GM21723 (cell line): ENCODE measurements around the gene NOS1.

Experiments
- ATAC-seq: cut with Tn5 transposase; IDR thresholded peaks from one replicate; pipeline ENCODE4 v1.9.1; 2021; ENCODE audit warnings: mild to moderate bottlenecking, moderate library complexity; ENCODE audit not compliant: unreplicated experiment

Gene NOS1

DNA sequence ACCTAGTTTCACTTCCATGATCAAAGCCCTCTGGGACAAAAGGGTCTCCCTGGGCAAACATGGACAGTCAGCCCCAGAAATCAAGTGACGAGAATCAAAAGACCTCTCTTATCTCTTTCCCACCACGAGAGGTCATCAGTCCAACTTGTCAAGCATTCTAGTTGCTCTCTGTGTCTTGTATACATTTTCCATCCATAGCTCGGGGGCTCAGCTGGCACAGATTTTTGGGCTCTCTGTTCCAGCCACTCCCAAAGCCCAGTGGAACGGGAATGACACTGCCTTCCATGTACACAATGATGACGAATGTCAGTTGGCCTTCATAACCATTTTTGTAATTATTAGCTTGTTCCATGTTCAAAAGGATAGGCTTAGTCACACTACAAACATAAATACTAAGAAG is 29.7 kb downstream of the NOS1 start:
- no peak for ATAC-seq

- ATAC-seq: no peak
These were observed 30.8 kb downstream of the NOS1 start for GRCh38 chr12:117330441-117331113.

- ATAC-seq: no peak
These were observed 31.7 kb downstream of the NOS1 start for GRCh38 chr12:117329756-117330155.

- ATAC-seq: no peak
These were observed 32.8 kb downstream of the NOS1 start for GRCh38 chr12:117328556-117329100.

- ATAC-seq: no peak
These were observed 39.0 kb downstream of the NOS1 start for GRCh38 chr12:117322428-117322827.

GRCh38 chr12:117321572-117321971 is 39.9 kb downstream of the NOS1 start:
- ATAC-seq: no peak

GRCh38 chr12:117318591-117318990 is 42.8 kb downstream of the NOS1 start:
- ATAC-seq: no peak

GRCh38 chr12:117316336-117316735 is 45.1 kb downstream of the NOS1 start:
- ATAC-seq: no peak

GRCh38 chr12:117313926-117314325 is 47.5 kb downstream of the NOS1 start:
- ATAC-seq: no peak

GRCh38 chr12:117312770-117313169 is 48.7 kb downstream of the NOS1 start:
- ATAC-seq: no peak

- no peak for ATAC-seq
These were observed 52.0 kb downstream of the NOS1 start for GRCh38 chr12:117309276-117309925.

GRCh38 chr12:117300174-117300573 is 61.3 kb downstream of the NOS1 start:
- no peak for ATAC-seq

DNA sequence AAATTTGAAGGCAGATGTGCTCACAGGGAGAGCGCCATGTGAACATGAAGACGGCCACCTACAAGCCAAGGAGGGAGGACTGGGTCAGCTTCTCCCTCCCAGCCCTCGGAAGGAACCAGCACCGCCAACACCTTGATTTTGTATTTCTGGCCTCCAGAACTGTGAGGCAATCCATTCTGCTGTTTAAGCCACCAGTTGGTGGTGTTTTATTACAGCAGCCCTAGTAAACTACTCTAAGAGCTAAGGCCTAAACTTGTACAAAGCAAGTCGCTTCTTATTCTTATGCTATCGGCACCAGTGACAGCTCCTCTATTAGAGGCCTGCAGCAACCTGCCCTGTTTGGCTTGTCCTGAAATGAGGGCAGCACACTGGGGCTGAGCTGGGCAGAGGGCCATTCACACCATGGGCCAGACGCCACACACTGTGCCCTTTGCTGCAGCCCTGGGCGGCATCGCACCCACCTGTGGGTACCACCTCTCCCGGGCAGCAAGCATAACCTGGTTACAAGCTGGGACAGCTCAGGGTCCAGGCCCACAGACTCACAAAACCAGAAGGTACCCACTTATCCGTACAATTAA is 62.7 kb downstream of the NOS1 start:
- ATAC-seq: no peak

GRCh38 chr12:117298191-117298590 is 63.2 kb downstream of the NOS1 start:
- no peak for ATAC-seq

- ATAC-seq: no peak
These were observed 67.2 kb downstream of the NOS1 start for GRCh38 chr12:117294189-117294603.

GRCh38 chr12:117293510-117293909 is 67.9 kb downstream of the NOS1 start:
- no peak for ATAC-seq

GRCh38 chr12:117292688-117293087 is 68.7 kb downstream of the NOS1 start:
- no peak for ATAC-seq

DNA sequence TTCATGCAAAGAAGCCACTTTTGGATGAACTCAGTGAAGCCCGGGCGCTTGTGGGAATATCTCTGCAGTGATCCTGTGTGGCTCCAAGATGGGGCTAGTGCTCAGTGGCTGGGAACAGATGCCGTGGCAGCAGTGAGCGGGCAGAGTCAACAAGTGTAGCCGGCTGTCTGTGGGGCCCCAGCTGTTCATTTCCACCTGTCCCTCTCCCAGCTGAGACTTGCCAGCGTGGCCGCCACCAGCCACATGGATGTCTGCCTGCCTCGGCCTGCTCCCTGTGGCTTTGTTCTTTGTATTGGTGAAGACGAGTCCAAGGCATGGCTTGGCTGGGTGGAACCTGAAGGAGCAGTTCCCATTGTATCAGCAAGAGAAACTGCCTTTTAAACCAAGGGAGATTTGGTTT is 77.3 kb downstream of the NOS1 start:
- no peak for ATAC-seq

DNA sequence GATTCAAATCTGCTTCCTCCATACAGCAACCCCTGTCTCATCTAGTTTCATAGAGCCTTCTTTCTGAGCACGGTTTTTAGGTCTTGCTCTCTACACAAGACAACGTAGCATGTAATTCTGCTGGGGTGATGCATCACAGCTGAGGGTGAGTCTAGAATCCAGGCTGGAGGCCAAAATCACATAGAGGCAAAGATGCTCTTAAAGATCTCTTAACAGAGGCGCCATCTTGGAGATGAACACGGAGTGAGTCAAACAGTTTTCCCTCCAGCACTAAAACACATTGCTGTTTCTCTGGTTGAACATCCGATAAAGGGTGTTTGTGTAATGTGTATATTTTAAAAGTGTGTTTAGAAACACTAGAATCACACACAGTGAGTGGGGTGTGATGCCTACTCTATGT is 78.9 kb downstream of the NOS1 start:
- ATAC-seq: no peak

- ATAC-seq: no peak
These were observed 81.3 kb downstream of the NOS1 start for GRCh38 chr12:117280019-117280680.

GRCh38 chr12:117279606-117280005 is 81.8 kb downstream of the NOS1 start:
- no peak for ATAC-seq

GRCh38 chr12:117277875-117278274 is 83.6 kb downstream of the NOS1 start:
- ATAC-seq: no peak
